ENCODE results near the gene METTL25.
"Not testable (repeated sequence)": the region's sequence is repeated elsewhere in the genome, so short reads cannot be mapped to it uniquely, and the experiment has no call there.

METTL25 gene, protein sequence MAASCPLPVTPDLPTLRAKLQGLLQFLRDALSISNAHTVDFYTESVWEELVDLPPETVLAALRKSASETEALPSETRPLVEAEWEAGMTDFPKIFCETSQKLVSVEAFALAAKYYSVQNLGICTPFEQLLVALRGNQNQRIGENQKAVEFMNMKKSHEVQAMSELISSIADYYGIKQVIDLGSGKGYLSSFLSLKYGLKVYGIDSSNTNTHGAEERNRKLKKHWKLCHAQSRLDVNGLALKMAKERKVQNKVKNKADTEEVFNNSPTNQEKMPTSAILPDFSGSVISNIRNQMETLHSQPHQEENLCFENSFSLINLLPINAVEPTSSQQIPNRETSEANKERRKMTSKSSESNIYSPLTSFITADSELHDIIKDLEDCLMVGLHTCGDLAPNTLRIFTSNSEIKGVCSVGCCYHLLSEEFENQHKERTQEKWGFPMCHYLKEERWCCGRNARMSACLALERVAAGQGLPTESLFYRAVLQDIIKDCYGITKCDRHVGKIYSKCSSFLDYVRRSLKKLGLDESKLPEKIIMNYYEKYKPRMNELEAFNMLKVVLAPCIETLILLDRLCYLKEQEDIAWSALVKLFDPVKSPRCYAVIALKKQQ

DNA sequence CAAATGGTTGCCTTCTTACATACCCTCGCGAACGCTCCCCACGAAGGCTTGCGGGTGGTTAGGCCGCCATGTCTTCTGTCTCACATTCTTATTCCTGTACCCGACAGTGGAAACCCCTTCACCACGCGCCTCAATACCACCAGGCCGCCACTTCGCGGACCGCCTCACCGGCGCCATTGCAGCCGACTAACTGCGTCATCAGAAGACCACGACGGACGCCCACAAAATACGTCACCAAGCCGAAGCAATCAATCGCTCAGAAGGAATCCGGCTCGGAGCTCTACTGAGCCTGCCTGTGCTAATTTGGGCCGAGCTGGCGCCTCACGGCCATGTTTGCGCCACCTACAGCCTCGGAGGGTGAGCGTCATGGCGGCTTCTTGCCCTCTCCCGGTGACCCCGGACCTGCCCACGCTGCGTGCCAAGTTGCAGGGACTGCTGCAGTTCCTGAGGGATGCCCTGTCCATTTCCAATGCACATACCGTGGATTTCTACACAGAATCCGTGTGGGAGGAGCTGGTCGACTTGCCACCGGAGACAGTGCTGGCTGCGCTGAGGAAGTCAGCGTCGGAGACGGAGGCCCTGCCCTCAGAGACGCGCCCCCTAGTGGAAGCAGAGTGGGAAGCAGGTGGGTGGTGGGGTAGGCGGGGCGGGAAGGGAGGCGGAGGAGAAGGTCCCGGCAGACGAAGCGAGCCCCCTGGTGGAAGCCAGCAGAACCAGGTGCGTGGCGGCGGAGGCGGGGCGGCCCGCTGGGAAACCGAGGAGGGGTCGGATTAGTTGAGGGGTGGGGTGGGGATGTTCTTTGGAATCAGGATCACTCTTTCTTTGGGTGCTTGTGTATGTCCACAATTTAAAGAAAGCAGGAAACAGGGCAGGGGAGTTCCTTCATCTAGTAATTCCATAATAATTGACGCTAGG, at the start of gene METTL25, which contains the start of gene CCDC59:
METTL25 (plus strand) TSS at position 330 of the 915 bp plus-strand sequence; CDS start at position 367, 37 bp downstream.
CCDC59 (minus strand) TSS at position 188 of the 915 bp plus-strand sequence; CDS start at position 177, 11 bp downstream.
- peak; percentile 98 for DNase-seq

DNA sequence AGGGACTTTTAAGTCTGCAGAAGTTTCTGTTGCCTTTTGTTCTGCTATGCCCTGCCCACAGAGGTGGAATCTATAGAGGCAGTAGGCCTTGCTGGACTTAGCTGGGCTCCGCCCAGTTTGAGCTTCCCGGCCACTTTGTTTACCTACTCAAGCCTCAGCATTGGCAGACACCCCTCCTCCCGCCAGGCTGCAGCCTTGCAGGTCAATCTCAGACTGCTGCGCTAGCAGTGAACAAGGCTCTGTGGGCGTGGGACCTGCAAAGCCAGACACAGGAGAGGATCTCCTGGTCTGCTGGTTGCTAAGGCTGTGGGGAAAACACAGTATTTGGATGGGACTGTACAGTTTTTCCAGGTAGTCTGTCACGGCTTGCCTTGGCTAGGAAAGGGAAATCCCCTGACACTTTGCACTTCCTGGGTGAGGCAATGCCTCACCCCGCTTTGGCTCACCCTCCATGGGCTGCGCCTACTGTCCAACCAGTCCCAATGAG, 43.9 kb upstream of the METTL25 start:
- DNase-seq = no peak

DNA sequence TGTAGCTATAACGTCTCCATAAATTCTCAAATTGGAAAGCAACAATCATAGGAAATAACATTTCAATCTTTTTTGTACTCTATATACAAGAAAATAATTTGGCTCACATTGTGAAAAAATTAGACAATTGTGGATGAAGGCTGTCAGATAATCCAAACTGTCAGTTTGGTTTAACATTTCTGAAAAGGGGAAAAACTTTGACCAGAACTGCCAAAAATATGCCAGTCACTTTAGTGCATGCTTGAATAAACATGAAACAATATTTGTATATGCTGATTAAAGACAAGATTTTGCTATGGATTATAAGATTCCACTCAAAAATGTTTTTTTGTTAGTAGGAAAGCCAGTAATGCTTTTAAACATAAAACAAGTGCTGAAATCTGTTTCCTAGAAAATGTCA, 39.1 kb upstream of the METTL25 start:
- no peak for DNase-seq

DNA sequence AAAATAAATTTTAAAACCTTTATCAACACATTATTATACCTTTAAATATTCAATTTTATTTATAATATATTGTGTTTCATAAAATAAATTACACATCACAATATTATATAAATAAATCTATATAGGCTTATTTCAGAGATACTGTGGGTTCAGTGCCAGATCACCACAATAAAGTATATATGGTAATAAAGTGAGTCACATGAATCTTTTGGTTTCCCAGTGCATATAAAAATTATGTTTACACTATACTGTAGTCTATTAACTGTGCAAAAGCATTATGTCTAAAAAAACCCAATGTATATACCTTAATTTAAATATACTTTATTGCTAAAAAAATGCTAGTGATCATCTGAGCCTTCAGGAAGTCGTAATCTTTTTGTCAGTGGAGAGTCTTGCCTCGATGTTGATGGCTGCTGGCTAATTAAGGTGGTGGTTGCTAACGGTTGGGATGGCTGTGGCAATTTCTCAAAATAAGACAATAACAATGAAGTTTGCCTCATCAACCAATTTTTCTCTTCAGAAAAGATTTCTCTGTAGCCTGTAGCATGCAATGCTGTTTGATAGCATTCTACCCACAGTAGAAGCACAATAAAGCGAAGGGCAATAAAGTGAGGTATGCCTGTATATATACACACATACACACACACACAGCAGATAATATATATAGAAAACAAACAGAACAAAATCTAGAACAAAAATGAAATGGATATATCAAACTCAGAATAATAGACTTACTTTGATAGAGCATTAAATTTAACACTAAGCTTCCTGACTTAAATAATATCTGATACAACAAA, 32.6 kb upstream of the METTL25 start:
- DNase-seq = no peak

DNA sequence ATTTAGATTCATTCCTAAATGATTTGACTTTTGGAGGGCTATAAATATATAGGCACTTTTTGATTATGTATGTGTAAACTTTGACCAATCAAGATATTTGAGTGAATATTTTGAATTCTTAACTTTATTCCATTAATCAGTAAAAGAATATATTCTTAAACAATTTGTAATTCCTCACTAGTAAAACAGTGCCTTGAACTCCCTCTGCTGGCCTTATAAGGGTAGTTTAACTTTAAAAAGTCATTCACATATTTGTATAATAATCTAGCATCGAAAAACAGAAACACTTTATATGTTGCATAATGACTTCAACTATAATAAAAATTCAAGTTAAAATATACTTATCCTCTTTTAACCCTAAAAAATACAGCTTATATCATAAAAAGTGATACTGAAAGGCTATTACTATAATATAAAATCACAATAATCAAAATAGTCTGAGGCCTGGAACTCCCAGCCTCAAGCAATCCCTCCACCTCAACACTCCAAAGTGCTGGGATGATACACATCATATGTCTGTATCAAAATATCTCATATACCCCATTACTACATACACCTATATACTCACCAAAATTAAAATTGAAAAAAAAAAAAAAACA, 31.3 kb upstream of the METTL25 start:
- DNase-seq = no peak

DNA sequence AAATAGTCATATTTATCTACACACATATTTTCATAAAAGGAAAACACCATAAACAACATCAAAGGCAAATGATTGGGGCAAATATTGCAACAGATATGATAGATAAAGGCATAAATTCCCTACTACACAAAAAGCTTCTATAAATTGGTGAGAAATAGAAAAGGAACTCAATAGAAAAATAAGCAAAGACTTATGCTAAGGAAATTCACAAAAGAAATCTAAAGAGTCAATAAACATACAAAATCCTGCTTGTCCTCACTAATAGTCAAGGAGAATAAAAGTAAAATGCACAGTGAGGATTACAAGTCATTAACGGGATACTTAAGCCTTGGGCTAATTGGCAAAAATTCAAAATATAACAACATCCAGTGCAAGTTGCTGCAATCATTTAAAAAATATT, 30.5 kb upstream of the METTL25 start:
- DNase-seq = no peak

DNA sequence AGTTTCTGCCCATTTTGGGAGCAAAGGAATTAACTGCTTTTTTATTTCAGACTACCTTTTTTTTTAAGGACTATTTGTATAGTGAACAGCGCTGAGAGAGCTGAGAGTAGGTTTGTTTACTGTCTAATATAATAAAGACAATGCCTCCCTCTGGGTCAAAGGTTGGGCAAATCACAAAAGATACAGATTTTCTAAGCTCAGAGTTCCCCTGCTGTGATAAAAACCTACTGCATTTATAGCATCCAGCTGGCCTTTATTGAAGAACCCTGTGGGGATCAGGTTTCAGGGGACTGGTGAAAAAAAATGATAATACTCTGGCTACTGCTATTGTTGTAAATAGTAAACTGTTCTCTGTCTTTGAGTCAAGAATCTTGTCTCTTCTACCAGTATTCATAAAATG, 28.8 kb upstream of the METTL25 start:
- no peak for DNase-seq

DNA sequence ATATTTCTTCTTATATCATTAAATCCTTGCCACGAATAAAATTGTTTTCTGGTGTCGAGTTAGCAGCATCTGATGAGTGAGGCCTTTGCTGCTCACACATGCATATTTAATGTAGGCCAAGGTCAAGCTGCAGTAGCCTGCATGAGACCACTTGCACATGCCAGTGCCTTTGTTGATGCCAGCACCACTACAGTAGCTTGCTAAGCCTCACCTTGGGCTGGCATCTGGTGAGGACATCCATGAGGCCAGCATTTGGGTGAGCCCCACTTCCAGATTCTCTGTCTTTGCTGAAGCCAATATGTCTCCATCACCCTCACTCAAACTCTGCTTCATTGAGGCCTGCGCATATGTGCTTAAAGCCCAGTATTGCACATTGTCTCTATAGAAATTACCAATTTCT, 8.2 kb upstream of the METTL25 start:
- DNase-seq = no peak

DNA sequence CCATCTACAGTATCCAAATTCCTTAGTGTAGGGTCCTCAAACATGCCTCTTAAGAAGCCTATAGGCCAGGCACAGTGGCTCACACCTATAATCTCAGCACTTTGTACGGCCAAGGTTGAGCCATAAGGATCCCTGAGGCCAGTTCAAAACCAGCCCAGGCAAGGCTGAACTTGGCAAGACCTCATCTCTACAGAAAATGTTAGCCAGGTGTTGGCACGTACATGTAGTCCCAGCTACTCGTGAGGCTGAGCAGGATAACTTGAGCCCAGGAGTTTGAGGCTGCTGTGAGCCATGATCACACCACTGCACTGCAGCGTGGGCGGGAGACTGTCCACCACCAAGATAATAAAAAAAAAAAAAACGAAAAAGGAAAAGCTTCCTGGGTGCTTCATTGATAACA, 6.9 kb upstream of the METTL25 start:
- no peak for DNase-seq

DNA sequence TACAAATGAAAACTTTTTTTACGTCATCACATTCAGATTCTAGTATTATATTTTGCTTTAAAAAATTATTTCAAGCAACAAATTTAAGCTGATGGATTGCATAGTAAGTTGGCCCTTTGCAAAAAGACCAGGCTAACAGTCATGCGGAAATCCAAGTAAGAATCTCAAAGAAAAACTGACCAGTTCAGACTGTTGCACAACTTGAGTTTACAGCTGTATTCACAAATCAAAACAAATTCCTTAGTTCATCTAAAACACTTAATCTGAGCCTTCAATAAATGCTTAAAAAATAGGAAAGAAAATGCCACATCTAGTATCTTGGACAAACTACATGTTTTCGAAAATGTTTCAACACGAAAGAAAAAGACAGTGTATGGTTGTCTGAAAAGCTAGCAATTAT, 989 bp upstream of the METTL25 start:
- DNase-seq = no peak

DNA sequence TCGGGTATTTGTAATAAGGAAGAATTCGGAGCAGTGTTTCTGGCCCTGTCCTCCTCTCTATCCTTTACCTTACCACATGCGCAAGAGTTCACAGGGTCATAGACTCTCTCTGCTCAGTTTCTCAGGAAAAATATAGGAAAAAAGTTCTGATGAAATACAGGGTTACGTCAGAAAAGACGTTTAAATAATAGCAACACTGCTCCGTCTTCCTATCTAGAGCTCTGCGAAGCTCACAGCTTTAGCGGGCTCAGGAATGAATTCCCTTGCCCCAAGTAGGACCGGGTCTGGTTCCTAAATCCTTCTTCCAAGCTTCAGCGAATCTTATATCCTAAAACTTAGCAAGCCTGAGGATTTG, 507 bp upstream of the METTL25 start:
- no peak for DNase-seq

DNA sequence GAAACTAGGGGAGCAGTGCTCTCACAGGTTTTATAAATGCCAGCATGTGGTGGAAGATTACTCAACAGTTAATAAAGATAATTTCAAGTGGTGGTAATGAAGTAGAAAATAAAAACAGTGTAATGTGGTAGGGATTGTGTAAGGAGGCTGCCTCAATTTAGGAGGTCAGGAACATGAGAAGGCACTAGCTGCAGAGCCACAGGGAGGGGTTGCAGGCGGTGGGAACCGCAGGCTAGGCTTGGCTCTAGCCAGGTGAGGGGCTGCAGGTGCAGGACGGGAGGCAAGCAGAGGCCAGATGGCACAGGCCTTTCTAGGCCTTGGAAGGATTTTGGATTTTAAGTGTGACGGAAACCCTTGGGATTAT, 768 bp downstream of the METTL25 start:
- DNase-seq = no peak

DNA sequence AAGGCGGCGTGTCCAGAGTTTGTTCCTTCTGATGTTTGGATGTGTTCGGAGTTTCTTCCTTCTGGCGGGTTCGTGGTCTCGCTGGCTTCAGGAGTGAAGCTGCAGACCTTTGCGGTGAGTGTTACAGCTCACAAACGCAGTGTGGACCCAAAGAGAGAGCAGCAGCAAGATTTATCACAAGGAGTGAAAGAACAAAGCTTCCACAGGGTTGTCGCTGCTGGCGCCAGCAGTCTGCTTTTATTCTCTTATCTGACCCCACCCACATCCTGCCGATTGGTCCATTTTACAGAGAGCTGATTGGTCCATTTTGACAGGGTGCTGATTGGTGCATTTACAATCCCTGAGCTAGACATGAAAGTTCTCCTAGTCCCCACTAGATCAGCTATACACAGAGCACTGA, 2.5 kb downstream of the METTL25 start:
- not testable (repeated sequence) for DNase-seq

DNA sequence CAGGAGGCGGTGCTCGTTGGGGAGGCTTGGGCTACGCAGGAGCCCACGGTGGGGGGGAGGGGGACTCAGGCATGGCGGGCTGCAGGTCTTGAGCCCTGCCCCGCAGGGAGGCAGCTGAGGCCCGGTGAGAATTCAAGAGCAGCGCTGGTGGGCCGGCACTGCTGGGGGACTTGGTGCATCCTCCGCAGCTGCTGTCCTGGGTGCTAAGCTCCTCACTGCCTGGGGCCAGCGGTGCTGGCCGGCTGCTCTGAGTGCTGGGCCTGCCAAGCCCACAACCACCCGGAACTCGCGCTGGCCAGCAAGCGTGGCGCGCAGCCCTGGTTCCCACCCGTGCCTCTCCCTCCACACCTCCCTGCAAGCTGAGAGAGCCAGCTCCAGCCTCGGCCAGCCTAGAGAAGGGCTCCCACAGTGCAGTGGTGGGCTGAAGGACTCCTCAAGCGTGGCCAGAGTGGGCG, 3.2 kb downstream of the METTL25 start:
- DNase-seq = no peak

DNA sequence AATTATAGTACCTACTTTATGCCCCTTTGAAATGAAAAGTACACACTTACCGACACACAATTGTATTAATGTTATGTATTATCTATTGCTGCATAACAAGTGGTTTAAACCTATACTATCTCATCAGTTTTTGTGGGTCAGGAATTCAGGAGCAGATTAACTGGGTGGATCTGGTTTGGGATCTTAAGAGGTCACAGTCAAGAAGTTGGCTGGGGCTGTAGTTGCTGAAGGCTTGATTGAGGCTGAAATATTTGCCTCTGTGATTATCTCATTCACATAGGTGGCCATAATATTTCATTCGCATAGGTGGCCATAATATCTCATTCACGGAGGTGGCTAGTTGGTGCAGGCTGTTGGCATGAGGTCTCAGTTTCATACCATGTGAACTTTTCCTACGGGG, 5.7 kb downstream of the METTL25 start:
- no peak for DNase-seq

DNA sequence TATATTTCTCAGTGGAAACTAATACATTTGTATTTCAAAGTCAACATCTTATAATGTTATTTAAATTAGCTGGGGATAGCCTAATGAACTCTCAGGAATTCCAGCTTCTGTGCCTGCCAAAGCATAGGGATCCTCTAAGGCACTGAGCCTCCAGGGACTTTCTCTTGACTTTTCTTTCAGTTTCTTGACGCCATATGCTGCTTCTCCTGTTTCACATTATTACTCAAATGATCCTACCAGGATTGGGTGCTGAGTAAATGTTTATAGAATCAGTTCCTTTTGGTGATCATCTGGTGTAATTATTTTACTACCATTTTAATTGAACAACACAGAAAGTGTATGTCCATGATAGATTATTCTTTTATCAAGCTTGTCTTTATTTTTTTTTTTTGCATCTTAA, 7.9 kb downstream of the METTL25 start:
- no peak for DNase-seq

DNA sequence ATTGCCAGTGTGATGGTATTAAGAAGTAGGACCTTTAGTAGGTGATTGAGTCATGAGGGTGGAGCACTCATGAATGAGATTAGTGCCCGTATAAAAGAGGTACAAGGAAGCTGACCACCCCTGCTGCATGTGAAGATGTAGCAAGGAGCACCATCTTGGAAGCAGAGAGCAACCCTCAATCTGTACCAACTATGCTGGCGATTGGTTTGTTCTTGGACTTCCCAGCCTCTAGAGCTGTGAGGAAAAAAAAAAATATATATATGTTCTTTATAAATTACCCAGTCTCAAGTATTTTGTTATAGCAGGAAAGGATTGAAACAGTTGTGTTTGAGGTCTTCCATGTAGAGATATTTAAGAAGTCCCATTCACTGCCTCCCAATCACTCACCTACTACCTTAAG, 16.9 kb downstream of the METTL25 start:
- DNase-seq = no peak

DNA sequence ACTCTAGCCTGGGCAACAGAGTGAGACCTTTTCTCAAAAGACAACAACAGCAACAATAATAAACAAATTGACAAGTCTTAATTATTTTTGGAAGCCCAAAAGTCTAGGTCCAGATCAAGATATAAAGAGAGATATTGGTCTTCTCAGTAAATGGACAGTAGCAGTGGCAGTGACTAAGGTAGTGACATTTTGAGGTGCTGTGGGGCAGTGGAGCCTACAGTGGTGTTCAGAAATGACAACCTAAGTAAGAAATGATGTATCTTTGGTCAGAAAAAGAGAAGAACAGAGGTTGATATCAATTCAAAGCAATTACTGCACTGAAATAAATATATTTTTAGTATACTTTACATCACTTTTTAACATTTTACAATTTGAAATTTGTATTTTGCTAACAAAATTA, 20.7 kb downstream of the METTL25 start:
- no peak for DNase-seq

DNA sequence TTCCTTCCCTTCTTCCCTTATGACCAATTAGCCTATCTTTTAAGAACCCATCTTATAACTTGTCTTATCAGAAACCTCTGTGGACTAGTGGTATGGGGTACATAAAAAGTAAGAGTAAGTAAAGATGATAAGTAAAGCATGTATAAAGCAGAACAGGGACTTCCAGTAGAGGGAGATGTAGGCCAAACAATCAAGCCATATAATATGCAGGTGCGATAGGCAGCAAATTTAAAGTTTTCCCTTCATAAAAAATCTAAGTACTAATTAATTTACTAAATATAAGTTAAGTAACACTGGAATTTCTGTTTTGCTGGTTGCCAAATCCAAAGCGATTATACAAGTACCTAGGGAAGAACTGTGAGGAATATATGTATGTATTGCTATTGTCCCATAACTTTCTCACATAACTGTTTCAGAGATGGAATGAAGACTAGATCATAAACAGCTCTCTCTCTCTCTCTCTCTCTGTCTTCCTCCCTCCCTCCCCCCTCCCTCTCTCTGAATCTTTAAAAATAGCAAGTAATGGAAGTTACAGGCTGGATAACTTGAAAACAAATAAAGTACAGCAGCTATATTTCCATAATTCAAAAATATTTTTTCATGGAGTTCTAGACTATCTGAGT, 25.7 kb downstream of the METTL25 start:
- no peak for DNase-seq

DNA sequence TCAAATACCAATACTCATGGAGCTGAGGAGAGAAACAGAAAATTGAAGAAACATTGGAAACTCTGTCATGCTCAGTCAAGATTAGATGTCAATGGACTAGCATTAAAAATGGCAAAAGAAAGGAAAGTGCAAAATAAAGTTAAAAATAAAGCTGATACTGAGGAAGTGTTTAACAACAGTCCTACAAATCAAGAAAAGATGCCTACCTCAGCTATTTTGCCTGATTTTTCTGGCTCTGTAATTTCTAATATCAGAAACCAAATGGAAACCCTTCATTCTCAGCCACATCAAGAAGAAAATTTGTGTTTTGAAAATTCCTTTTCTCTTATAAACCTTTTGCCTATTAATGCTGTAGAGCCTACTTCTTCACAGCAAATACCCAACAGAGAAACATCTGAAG, 40.5 kb downstream of the METTL25 start:
- DNase-seq = no peak

DNA sequence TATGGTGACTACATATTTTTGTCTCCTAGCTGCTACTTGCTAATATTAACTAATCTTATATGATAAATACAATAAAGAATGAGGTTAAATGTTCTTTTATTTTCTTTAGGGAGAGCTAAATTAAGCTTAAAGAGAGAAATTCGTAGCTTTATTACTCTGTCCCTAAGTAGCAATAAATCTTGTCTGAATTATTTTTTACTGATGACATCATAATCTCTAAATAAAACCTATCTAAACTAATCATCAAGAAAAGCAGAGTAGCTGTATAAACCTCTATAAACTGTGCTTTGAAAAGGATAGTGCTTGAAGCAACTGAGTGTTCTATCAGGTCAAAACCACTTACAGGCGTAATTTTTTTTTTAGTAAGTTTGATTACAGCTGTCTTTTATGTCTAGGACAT, 42.5 kb downstream of the METTL25 start:
- DNase-seq = no peak

DNA sequence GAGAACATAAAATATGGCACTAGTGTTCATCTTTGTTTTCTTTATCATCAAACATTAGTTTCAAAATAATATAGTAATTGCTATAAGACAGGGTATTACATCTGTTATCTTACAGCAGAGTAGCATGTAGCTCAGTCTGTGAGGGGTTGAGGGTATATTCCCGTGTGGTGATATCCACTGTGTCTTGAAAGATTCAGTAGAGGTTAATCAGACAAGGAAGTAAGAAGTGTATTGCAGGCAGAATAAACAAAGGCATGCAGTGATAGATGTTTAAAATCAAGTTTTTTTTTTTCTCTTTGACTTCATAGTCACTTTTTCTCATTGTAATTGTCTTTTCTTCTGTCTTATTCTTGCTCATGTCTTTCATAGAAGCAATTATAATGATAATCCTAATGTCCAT, 48.3 kb downstream of the METTL25 start:
- no peak for DNase-seq
